Measurements from ENCODE around the gene TSPAN10.

TSPAN10 gene

DNA sequence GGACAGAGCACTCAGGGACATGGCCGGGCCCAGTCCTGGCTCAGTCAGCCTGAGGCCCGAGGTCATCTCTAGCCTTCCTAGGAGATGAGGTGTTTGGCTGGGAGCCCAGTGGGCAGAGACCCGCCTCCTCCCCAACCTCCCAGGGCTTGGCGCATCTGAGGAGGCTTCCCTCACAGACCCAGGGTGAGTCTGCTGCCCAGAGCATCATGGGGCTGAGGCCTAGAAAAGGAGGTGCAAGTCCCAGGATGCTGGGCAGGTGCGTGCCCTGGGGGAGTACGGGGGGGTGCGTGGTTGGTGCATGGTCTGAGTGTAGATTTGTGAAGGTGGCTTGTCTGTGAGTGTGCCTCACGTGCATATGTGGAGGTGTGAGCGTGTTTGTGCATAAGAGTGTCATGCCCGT is 14.7 kb downstream of the TSPAN10 start:
- H3K9ac ChIP-seq (ENCODE audit: low read length) = no peak overlapping the region
- peaks cover 4% of the 10 kb centered on the region for H3K4me1 ChIP-seq (ENCODE audit: control insufficient read depth, insufficient read depth, low read length)
- peak; percentile 59 for DNase-seq (ENCODE audit: low read depth)
- no peaks in the 10 kb centered on the region for H3K36me3 ChIP-seq (ENCODE audit: control insufficient read depth, insufficient read depth, low read length, severe bottlenecking)
- no peak overlapping the region for H3K4me3 ChIP-seq (ENCODE audit: low read length)
- H3K9me3 ChIP-seq (ENCODE audit: control insufficient read depth, low read length) = no peaks in the 10 kb centered on the region
- H3K27me3 ChIP-seq (replicated peaks; ENCODE audit: control insufficient read depth, insufficient read depth, low read length) = peaks cover 17% of the 10 kb centered on the region

DNA sequence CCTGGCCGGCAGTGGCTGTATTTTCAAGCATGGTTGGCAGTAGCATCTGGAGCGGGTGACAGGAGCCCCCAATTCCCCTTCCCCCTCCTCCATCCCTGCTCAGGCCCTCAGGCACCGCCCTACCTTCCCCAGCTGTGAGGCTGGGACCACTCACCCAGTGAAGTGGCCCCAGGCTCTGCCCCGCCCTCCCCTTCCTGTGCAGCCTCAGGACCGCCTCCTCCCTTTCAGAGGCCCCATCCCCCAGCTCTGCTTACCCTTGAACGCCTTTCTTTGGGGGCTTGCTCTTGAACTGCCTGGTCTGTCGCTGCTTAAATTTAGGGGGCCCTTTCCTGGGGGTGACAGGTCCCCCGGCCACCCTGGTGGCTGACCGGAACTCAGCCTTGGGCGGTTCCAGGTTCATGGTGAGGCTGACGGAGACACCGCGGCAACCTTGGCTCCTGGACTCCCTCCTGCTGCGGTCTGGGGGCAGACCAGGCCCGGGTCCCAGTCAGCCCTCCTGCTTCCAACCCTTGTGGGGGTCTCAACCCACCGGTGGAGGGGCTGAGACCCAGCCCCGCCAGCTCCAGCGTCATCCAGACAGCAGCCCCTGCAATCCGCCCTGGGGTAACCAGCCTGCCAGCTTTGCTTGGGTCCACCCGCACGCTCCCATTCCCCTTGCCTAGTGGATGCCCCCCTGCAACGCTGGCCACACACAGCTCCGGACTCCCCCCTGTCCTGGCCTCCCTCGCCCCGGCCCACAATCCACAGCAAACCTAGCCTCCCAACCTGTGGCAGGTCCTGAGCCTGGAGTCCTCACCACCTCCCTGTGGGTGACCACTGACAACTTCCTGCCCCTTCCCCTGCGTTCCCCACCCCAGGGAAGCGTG is 16.1 kb downstream of the TSPAN10 start:
- Histone ChIP-seq H3K36me3 (ENCODE audit: control insufficient read depth, insufficient read depth, low read length, severe bottlenecking) (no peaks in the 10 kb centered on the region), H3K9ac (ENCODE audit: low read length) (no peak overlapping the region), H3K4me1 (ENCODE audit: control insufficient read depth, insufficient read depth, low read length) (peaks cover 4% of the 10 kb centered on the region), H3K27me3 (replicated peaks; ENCODE audit: control insufficient read depth, insufficient read depth, low read length) (peaks cover 5% of the 10 kb centered on the region), H3K4me3 (ENCODE audit: low read length) (no peak overlapping the region), H3K9me3 (ENCODE audit: control insufficient read depth, low read length) (no peaks in the 10 kb centered on the region)
- DNase-seq (ENCODE audit: low read depth) = no peak

DNA sequence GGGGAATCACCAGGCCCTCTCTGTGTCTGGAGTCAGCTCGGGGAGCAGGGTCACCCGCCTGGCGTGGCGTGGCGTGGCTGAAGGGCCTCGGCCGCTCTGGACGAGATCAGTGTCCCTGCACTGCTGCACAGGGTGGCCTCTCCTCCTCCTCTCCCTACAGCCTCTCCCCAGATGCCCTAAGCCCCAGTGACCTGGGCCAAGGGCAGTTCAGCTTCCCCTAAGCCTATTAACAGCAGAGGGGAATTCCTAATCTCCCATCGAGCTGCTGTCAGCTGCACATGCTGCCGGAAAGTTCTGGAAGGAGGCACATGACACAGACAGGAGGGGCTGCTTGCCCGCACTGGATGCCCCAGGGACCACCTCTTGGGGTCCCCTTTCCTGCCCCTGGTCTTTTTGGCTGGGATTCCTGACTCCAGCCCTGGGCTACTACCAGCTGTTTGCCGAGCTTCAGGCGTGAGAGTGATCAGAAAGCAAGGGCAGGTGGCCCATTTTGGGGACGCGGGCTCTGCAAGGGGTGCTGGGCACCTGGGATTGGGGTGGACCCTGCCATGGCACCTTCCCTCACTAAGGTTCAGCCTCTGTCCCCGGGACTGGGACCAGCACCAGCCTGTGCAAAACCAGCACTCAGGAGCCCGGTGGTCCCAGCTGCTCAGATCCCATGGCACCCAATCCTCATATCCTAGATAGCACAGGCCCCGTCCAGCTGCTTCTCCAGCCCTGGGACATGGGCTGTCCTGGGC is 18.6 kb downstream of the TSPAN10 start:
- Histone ChIP-seq H3K36me3 (ENCODE audit: control insufficient read depth, insufficient read depth, low read length, severe bottlenecking) (no peaks in the 10 kb centered on the region), H3K4me1 (ENCODE audit: control insufficient read depth, insufficient read depth, low read length) (peaks cover 12% of the 10 kb centered on the region), H3K9me3 (ENCODE audit: control insufficient read depth, low read length) (no peaks in the 10 kb centered on the region), H3K4me3 (ENCODE audit: low read length) (no peak overlapping the region), H3K27me3 (replicated peaks; ENCODE audit: control insufficient read depth, insufficient read depth, low read length) (no peaks in the 10 kb centered on the region), H3K9ac (ENCODE audit: low read length) (no peak overlapping the region)
- no peak for DNase-seq (ENCODE audit: low read depth)

DNA sequence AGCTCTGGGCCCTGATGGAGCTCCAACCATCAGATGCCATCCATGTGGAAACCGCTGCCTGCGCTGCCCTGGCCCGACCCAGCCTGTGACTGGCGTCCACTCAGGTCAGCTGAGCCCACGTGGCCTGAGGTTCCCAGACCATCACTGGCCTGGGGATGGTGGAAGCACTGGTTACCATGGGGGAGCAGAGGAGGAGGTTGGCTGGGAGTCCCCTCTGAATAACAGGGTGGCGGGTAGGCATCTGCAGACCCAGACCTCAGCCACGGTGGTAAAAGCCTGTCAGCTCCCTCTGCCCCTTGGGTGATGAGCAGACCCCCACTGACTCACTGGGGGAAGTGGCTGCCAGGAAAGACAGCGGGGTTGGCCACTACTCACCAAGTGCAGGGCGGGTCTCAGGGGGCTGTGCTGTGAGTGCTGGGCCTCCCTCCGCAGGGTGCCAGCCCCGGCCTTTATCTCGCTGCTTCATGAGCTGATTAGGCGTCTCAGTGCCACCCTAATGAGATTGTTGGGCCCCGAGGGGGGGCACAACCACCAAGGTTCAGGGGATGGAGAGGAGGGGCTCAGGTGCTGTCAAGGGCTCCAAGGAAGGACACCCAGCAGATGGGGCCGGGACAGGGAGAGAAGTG is 19.2 kb downstream of the TSPAN10 start, which contains the start of gene PDE6G:
Gene PDE6G, minus strand, starts transcription at position 425 of the 626 bp plus-strand sequence. CDS start 3,237 bp downstream, outside the sequence.
- Histone ChIP-seq H3K36me3 (ENCODE audit: control insufficient read depth, insufficient read depth, low read length, severe bottlenecking) (no peaks in the 10 kb centered on the region), H3K4me1 (ENCODE audit: control insufficient read depth, insufficient read depth, low read length) (peaks cover 12% of the 10 kb centered on the region), H3K9ac (ENCODE audit: low read length) (no peak within 1 kb of the TSS), H3K4me3 (ENCODE audit: low read length) (no peak within 1 kb of the TSS), H3K9me3 (ENCODE audit: control insufficient read depth, low read length) (no peaks in the 10 kb centered on the region), H3K27me3 (replicated peaks; ENCODE audit: control insufficient read depth, insufficient read depth, low read length) (no peaks in the 10 kb centered on the region)
- no peak for DNase-seq (ENCODE audit: low read depth)

DNA sequence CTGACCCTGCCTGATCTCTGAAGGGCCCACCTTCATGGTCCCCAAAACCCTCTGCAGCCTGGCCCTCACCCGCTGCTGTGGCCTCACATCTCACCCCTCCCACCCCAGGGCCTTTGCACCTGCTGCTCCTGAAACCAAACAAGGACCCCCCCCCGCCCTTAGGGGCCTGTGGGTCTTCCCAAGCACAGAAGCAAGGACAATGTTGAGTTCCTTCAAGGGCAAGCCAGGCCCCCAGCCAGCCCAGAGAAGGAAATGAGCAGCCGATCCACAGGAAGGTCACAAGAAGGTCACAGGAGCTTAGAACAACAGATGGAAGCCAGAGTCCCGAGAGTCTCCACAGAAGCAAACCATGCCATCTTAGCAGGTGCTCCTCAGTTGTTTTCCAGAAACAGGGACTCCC is 19.8 kb downstream of the TSPAN10 start:
- no peak overlapping the region for H3K4me3 ChIP-seq (ENCODE audit: low read length)
- no peaks in the 10 kb centered on the region for H3K36me3 ChIP-seq (ENCODE audit: control insufficient read depth, insufficient read depth, low read length, severe bottlenecking)
- no peaks in the 10 kb centered on the region for H3K27me3 ChIP-seq (replicated peaks; ENCODE audit: control insufficient read depth, insufficient read depth, low read length)
- no peaks in the 10 kb centered on the region for H3K9me3 ChIP-seq (ENCODE audit: control insufficient read depth, low read length)
- DNase-seq (ENCODE audit: low read depth) = no peak
- no peak overlapping the region for H3K9ac ChIP-seq (ENCODE audit: low read length)
- peaks cover 8% of the 10 kb centered on the region for H3K4me1 ChIP-seq (ENCODE audit: control insufficient read depth, insufficient read depth, low read length)

DNA sequence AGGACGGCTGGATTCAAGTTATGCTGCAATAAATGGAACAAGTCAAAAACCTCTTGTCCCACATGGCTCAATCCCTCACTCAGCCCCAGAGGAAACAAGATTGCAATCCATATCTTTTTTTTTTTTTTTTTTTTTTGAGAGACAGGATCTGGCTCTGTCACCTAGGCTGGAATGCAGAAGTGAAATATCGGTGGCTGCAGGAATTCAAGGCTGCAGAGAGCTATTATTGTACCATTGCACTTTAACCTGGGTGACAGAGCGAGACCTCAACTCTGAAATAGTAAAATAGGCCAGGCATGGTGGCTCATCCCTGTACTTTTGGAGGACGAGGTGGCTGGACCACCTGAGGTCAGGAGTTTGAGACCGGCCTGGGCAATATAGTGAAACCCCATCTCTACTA is 22.0 kb downstream of the TSPAN10 start:
- peaks cover 9% of the 10 kb centered on the region for H3K4me1 ChIP-seq (ENCODE audit: control insufficient read depth, insufficient read depth, low read length)
- H3K4me3 ChIP-seq (ENCODE audit: low read length) = no peak overlapping the region
- no peaks in the 10 kb centered on the region for H3K9me3 ChIP-seq (ENCODE audit: control insufficient read depth, low read length)
- no peak for DNase-seq (ENCODE audit: low read depth)
- no peaks in the 10 kb centered on the region for H3K36me3 ChIP-seq (ENCODE audit: control insufficient read depth, insufficient read depth, low read length, severe bottlenecking)
- no peaks in the 10 kb centered on the region for H3K27me3 ChIP-seq (replicated peaks; ENCODE audit: control insufficient read depth, insufficient read depth, low read length)
- H3K9ac ChIP-seq (ENCODE audit: low read length) = no peak overlapping the region

DNA sequence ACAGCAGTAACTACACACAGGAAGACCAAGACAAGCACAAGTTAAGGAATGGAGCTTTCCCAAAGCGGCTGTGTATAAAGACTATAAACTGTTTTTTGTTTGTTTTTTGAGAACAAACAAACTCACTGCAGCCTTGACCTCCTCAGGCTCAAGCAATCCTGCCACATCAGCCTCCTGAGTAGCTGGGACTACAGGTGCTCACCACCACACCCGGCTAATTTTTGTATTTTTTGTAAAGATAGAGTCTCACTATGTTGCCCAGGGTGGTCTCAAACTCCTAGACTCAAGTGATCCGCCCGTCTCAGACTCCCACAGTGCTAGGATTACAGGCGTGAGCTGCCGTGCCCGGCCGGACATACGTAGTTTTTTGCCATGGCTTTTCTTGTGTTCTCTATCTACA is 23.4 kb downstream of the TSPAN10 start:
- Histone ChIP-seq H3K4me3 (ENCODE audit: low read length) (no peak overlapping the region), H3K9ac (ENCODE audit: low read length) (no peak overlapping the region), H3K4me1 (ENCODE audit: control insufficient read depth, insufficient read depth, low read length) (peaks cover 19% of the 10 kb centered on the region), H3K36me3 (ENCODE audit: control insufficient read depth, insufficient read depth, low read length, severe bottlenecking) (peaks cover 6% of the 10 kb centered on the region), H3K27me3 (replicated peaks; ENCODE audit: control insufficient read depth, insufficient read depth, low read length) (no peaks in the 10 kb centered on the region), H3K9me3 (ENCODE audit: control insufficient read depth, low read length) (no peaks in the 10 kb centered on the region)
- no peak for DNase-seq (ENCODE audit: low read depth)

DNA sequence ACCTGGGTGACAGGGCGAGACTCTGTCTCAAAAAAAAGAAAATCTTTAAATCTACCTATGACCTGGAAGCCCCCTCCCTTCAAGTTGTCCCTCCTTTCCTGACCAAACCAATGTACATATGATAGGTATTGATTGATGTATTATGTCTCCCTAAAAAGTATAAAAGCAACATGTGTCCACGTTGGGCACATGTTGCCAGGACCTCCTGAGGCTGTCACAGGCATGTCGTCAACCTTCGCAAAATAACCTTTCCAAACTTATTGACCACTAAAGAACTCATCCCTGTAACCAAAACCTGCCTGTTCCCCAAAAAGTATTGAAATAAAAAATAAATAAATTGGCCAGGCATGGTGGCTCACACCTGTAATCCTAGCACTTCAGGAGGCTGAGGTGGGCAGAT is 25.0 kb downstream of the TSPAN10 start:
- no peak for DNase-seq (ENCODE audit: low read depth)
- H3K4me1 ChIP-seq (ENCODE audit: control insufficient read depth, insufficient read depth, low read length) = peaks cover 24% of the 10 kb centered on the region
- H3K27me3 ChIP-seq (replicated peaks; ENCODE audit: control insufficient read depth, insufficient read depth, low read length) = no peaks in the 10 kb centered on the region
- peaks cover 6% of the 10 kb centered on the region for H3K36me3 ChIP-seq (ENCODE audit: control insufficient read depth, insufficient read depth, low read length, severe bottlenecking)
- no peak overlapping the region for H3K4me3 ChIP-seq (ENCODE audit: low read length)
- no peaks in the 10 kb centered on the region for H3K9me3 ChIP-seq (ENCODE audit: control insufficient read depth, low read length)
- no peak overlapping the region for H3K9ac ChIP-seq (ENCODE audit: low read length)

DNA sequence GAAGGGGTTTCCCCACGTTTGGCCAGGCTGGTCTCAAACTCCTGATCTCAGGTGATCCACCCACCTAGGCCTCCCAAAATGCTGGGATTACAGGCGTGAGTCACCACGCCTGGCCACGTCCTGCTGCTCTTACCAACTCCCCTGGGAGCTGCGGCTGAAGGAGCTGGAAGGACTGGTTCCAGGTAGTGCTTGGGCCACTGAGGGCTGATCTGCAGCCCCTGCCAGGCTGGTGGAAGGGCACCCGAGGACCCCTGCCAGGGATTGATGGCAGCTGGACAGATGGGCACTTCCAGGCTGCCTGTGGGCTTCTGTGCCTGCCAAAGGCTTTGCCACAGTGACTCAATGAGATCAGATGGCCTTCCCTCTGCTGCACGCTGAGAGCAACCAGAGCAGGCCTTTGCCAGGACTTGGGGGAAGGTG is 27.1 kb downstream of the TSPAN10 start:
- H3K36me3 ChIP-seq (ENCODE audit: control insufficient read depth, insufficient read depth, low read length, severe bottlenecking) = peaks cover 6% of the 10 kb centered on the region
- no peak for DNase-seq (ENCODE audit: low read depth)
- peaks cover 24% of the 10 kb centered on the region for H3K4me1 ChIP-seq (ENCODE audit: control insufficient read depth, insufficient read depth, low read length)
- H3K9me3 ChIP-seq (ENCODE audit: control insufficient read depth, low read length) = no peaks in the 10 kb centered on the region
- H3K27me3 ChIP-seq (replicated peaks; ENCODE audit: control insufficient read depth, insufficient read depth, low read length) = no peaks in the 10 kb centered on the region
- H3K9ac ChIP-seq (ENCODE audit: low read length) = no peak overlapping the region
- no peak overlapping the region for H3K4me3 ChIP-seq (ENCODE audit: low read length)

DNA sequence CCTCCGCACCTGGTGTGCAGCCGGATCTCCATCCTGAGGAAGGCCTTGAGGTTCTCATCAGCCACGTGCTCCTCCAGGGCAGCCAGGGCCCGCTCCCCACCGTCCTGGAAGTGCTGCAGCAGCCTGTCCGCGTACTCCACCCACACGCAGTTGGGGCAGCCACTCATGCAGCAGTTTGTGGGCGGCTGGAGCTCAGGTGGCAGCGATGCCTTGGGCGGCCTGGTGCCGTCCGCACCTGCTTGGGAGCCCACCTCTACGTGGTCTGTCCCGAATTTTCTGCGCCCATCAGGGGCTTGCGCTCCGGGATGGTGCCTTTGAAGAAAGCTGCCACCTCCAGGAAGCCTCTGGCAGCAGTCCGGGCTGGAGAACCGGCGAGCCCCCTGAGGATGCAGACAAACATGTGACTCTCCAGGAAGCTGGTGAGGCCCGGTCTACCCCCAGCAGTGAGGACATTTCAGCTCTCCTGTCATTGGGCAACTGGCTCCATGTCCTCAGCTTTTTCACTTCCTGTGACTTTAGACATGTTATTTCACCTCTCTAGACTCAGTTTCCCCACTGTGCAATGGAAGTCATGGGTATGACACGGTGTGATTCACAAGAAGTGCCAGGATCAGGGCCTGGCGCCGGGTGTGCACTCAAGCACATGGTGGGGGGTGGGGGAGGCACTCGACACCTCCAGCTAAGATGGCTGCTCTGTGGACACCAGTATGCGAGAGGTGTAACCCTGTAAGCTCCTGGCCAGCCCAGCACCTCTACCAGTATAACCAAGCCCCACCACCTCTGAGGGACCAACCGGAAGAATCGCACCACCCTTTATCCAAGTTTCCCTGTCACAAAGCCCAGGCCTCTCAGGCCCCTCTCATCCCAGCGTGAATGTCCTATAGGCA is 28.5 kb downstream of the TSPAN10 start:
- Histone ChIP-seq H3K4me1 (ENCODE audit: control insufficient read depth, insufficient read depth, low read length) (peaks cover 21% of the 10 kb centered on the region), H3K4me3 (ENCODE audit: low read length) (peak overlapping the region; percentile 97), H3K9ac (ENCODE audit: low read length) (peak overlapping the region; percentile 97), H3K36me3 (ENCODE audit: control insufficient read depth, insufficient read depth, low read length, severe bottlenecking) (peaks cover 20% of the 10 kb centered on the region), H3K9me3 (ENCODE audit: control insufficient read depth, low read length) (no peaks in the 10 kb centered on the region), H3K27me3 (replicated peaks; ENCODE audit: control insufficient read depth, insufficient read depth, low read length) (no peaks in the 10 kb centered on the region)
- DNase-seq (ENCODE audit: low read depth) = peak; percentile 25

Data from adipocyte (in vitro differentiated cells).